ENCODE results near the gene NDOR1. TPM values are rescaled to one million over a fixed set of nuclear protein-coding genes. Genes with fewer than 3 reads are reported as not detected.

The NDOR1 gene
- total and polyA plus RNA-seq, 2 of the 8 experiments (the other 6 are each of a cell fraction or from before 2014, with no cell fraction given), result 25.7 to 32.3 TPM

- Histone ChIP-seq H4K5ac (ENCODE audit: insufficient read length, low read depth, low read length) (no peak overlapping the region), H3K79me1 (ENCODE audit: low read depth, low read length) (no peaks in the 10 kb centered on the region), H3K23me2 (ENCODE audit: low read depth, low read length) (no peaks in the 10 kb centered on the region), H3K4me3 (ENCODE audit: extremely low read depth in 1 of 4, insufficient read depth in 2 of 4, low read depth in 3 of 4, low read length in 4 of 4) (no peak overlapping the region), H3K79me2 (ENCODE audit: control insufficient read depth in 1 of 2, insufficient read depth in 2 of 2, low read length in 2 of 2) (no peaks in the 10 kb centered on the region), H4K20me1 (replicated peaks in 1 of 2; ENCODE audit: control insufficient read depth in 1 of 2, insufficient read depth in 2 of 2, low read length in 2 of 2) (peaks cover 0 to 1% of the 10 kb centered on the region in 2 experiments), H2BK20ac (ENCODE audit: low read length) (no peak overlapping the region), H2BK120ac (replicated peaks; ENCODE audit: low read depth, low read length) (no peak overlapping the region), H2AFZ (ENCODE audit: low read length) (no peak overlapping the region), H3K9ac (replicated peaks in 1 of 4; ENCODE audit: extremely low read depth in 1 of 4, low read depth in 3 of 4, low read length in 3 of 4) (no peak overlapping the region), H2AK5ac (ENCODE audit: low read depth, low read length) (no peak overlapping the region), H2BK15ac (ENCODE audit: low read length) (no peak overlapping the region), H2BK12ac (ENCODE audit: low read depth, low read length) (no peak overlapping the region), H3K27ac (ENCODE audit: low read depth, low read length) (no peak overlapping the region), H3K23ac (ENCODE audit: insufficient read length) (no peak overlapping the region), H3K18ac (ENCODE audit: extremely low read depth, low read length) (no peak overlapping the region), H3K56ac (replicated peaks; ENCODE audit: insufficient read length, low read depth, low read length) (no peak overlapping the region), H3K4ac (replicated peaks; ENCODE audit: insufficient read length, low read depth, low read length) (no peak overlapping the region), H4K91ac (replicated peaks; ENCODE audit: insufficient read length, low read length) (no peak overlapping the region), H3K14ac (ENCODE audit: insufficient read length) (no peak overlapping the region), H4K8ac (ENCODE audit: extremely low read depth, insufficient read depth, low read length) (no peak overlapping the region), H3K4me1 (replicated peaks in 1 of 4; ENCODE audit: control insufficient read depth in 3 of 4, insufficient read depth in 4 of 4, low read length in 3 of 4) (peaks cover 0 to 19% (median 10%) of the 10 kb centered on the region in 4 experiments; a peak in 6 of 7 replicates), H3K4me2 (ENCODE audit: insufficient read depth in 1 of 2, low read depth in 2 of 2, low read length in 2 of 2) (no peak overlapping the region), H2BK5ac (ENCODE audit: low read depth, low read length) (no peak overlapping the region), H3K9me3 (ENCODE audit: insufficient read depth in 2 of 2, low read depth in 1 of 2, low read length in 1 of 2) (no peaks in the 10 kb centered on the region), H3K36me3 (ENCODE audit: control insufficient read depth in 2 of 4, insufficient read depth in 4 of 4, low read length in 3 of 4) (no peaks in the 10 kb centered on the region), H3K27me3 (replicated peaks in 1 of 4; ENCODE audit: control insufficient read depth in 3 of 4, extremely low read depth in 1 of 4, insufficient read depth in 3 of 4, low read length in 3 of 4) (no peaks in the 10 kb centered on the region; a peak in 1 of 7 replicates)
- no peak for DNase-seq (ENCODE audit: low read depth in 1 of 2, low spot score in 2 of 2)
- CTCF ChIA-PET (ENCODE audit: partially characterized antibody), result interaction anchor here (0.6 to 20.2 kb wide), 2 partner anchors 40 to 114 kb away, joined by 3 to 204 read pairs; partner anchors contain the start of genes ANAPC2 and SSNA1
- WGBS, 2 experiments (ENCODE audit: extremely low coverage in 1 of 2, insufficient coverage in 1 of 2, insufficient read length in 1 of 2, insufficient replicate concordance in 2 of 2, low coverage in 1 of 2, low lambda C conversion rate in 2 of 2, missing lambda C conversion rate in 1 of 2), result 93% methylated on average over 24 of the region's 24 CpGs; no CpG with 5 or more reads in 1 of the 2 experiments
- no peak for FAIRE-seq
- POLR2A ChIA-PET (ENCODE audit: partially characterized antibody), result interaction anchor here (0.6 to 69.9 kb wide), 3 partner anchors 10 to 533 kb away, joined by 3 to 1462 read pairs (median 3); partner anchors contain the start of genes NELFB, STPG3, TOR4A and TUBB4B
- TF ChIP-seq SP2 (IDR thresholded peaks at IDR 0.05; ENCODE audit: low read length) (no peak), CTBP2 (IDR thresholded peaks at IDR 0.05; ENCODE audit: borderline replicate concordance, insufficient read depth, insufficient read length, low read length) (no peak), ATF3 (IDR thresholded peaks at IDR 0.05; ENCODE audit: insufficient read depth, low read depth, low read length) (no peak), CBX5 (IDR thresholded peaks at IDR 0.05; ENCODE audit: low read depth, low read length) (no peak), TEAD4 (IDR thresholded peaks at IDR 0.05; ENCODE audit: low read depth, low read length) (no peak), POU5F1 (IDR thresholded peaks at IDR 0.05; ENCODE audit: low read depth, low read length) (no peak), SRF (IDR thresholded peaks at IDR 0.05; ENCODE audit: low read depth, low read length) (no peak)
These were observed 27.0 kb downstream of the NDOR1 start for GRCh38 chr9:137232510-137232909.

All from H1 (cell line).